ENCODE measurements around the gene DCAF7. TPM values are rescaled to one million over a fixed set of nuclear protein-coding genes. Genes with fewer than 3 reads are reported as not detected.
A peak's percentile ranks its signal among the peaks of the same experiment; 100 is the strongest.

The DCAF7 gene
- total and polyA plus RNA-seq, 5 donors from 2014 or later: 41.0 to 89.4 (median 68.2) TPM

DNA sequence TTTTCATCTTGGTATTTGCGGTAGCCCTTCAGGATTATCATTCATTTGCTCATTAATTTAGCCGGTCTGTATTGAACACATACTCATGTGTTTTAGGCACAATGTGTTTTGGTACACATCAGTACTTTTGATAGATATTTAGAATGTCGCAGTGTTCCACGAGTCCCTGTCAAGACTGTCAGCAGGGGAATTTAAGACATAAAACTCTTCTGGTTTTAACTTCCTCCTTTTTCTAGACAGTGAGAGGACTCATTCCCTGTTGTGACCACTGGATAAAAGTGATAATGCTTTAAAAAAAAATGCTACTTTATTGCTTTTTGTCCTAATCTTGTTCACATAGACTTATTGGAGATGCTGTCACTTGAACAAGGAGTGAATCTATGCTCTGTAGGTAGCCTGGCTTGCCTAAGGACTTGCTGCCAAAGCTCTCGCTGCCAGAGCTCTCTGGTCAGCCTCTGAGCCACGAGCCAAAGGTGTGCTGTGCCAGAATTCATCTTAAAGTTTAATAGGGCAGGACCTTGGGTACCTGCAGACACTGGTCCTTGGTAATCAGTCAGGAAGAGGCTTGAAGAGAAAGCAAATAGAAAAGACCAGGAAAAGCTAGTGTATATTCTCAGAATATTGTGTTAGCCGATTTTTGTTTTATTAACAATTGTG lies 5.4 kb downstream of the DCAF7 start:
- Mint-ChIP-seq H3K4me1 (peaks cover 35 to 86% (median 71%) of the 10 kb centered on the region in 4 donors), H3K9me3 (no peaks in the 10 kb centered on the region), H3K4me3 (peak overlapping the region in 2 of 4 donors; percentile 2 to 79), H3K27ac (peak overlapping the region in 2 of 3 donors; percentile 55 to 72), H3K27me3 (no peaks in the 10 kb centered on the region), H3K36me3 (peaks cover 14% of the 10 kb centered on the region)
- H3K4me3 ChIP-seq (ENCODE audit: low read depth, low read length): peak overlapping the region; percentile 43
- DNase-seq: no peak
- peaks cover 42% of the 10 kb centered on the region for H3K4me1 ChIP-seq (ENCODE audit: control insufficient read depth, insufficient read depth, low read length, poor library complexity, severe bottlenecking)
- no peaks in the 10 kb centered on the region for H3K27me3 ChIP-seq (ENCODE audit: control insufficient read depth, insufficient read depth, low read length)
- peaks cover 4% of the 10 kb centered on the region for H3K36me3 ChIP-seq (ENCODE audit: control insufficient read depth, insufficient read depth, low read length)
- no peak for ATAC-seq (ENCODE audit: low read depth in 2 of 2)
- H3K9me3 ChIP-seq (ENCODE audit: control insufficient read depth in 2 of 2, low read length in 2 of 2): no peaks in the 10 kb centered on the region
- H3K27ac ChIP-seq (ENCODE audit: insufficient read depth, low read length, poor library complexity, severe bottlenecking): no peak overlapping the region

DNA sequence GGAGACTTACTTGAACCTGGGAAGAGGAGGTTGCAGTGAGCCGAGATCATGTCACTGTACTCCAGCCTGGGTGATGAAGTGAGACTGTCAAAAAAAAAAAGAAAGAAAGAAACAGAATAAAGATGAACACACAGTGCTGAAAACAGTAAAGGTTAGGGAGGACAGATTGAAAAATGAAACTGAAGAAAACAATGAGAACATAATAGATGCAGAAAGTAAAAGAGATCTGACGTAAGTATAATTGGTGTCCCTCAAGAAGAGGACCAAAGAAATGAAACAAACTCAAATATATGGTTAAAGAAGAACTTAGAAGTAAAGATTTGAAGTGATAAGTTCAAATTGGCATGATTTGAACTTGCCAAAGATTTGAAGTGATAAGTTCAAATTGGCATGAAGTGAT lies 7.1 kb downstream of the DCAF7 start:
- H3K36me3 Mint-ChIP-seq: peaks cover 14% of the 10 kb centered on the region
- no peak overlapping the region for H3K4me3 ChIP-seq (ENCODE audit: low read depth, low read length)
- peak overlapping the region in 1 of 4 donors; percentile 32 for H3K4me3 Mint-ChIP-seq
- H3K27ac ChIP-seq (ENCODE audit: insufficient read depth, low read length, poor library complexity, severe bottlenecking): no peak overlapping the region
- ATAC-seq (ENCODE audit: low read depth in 2 of 2) (no peak), DNase-seq (no peak)
- H3K27me3 ChIP-seq (ENCODE audit: control insufficient read depth, insufficient read depth, low read length): no peaks in the 10 kb centered on the region
- peaks cover 4% of the 10 kb centered on the region for H3K36me3 ChIP-seq (ENCODE audit: control insufficient read depth, insufficient read depth, low read length)
- no peaks in the 10 kb centered on the region for H3K27me3 Mint-ChIP-seq
- peaks cover 48 to 92% (median 75%) of the 10 kb centered on the region in 4 donors for H3K4me1 Mint-ChIP-seq
- H3K27ac Mint-ChIP-seq: peak overlapping the region in 2 of 3 donors; percentile 4 to 31
- H3K4me1 ChIP-seq (ENCODE audit: control insufficient read depth, insufficient read depth, low read length, poor library complexity, severe bottlenecking): peaks cover 31% of the 10 kb centered on the region
- no peaks in the 10 kb centered on the region for H3K9me3 Mint-ChIP-seq
- H3K9me3 ChIP-seq (ENCODE audit: control insufficient read depth in 2 of 2, low read length in 2 of 2): no peaks in the 10 kb centered on the region

DNA sequence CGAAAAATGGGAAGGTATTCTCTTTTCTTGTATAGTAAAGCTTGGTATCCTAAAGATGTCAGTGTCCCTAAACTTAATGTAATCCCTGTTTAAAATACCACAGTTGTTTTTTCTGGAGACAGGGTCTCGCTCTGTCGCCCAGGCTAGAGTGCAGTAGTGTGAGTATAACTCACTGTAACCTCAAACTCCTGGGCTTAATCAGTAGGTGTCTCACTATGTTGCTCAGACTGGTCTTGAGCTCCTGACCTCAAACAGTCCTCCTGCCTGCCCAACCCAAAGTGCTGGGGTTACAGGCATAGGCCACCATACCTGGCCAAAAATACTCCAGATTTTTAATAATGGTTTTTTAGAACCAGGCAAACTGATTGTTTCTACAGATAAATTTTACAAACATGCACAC lies 8.2 kb downstream of the DCAF7 start:
- H3K27ac ChIP-seq (ENCODE audit: insufficient read depth, low read length, poor library complexity, severe bottlenecking): no peak overlapping the region
- Mint-ChIP-seq H3K4me1 (peaks cover 48 to 92% (median 71%) of the 10 kb centered on the region in 4 donors), H3K27me3 (no peaks in the 10 kb centered on the region), H3K27ac (no peak overlapping the region), H3K9me3 (peaks cover 0 to 2% (median 0%) of the 10 kb centered on the region in 7 donors), H3K36me3 (peaks cover 14% of the 10 kb centered on the region), H3K4me3 (no peak overlapping the region)
- H3K4me3 ChIP-seq (ENCODE audit: low read depth, low read length): no peak overlapping the region
- no peak for DNase-seq
- H3K36me3 ChIP-seq (ENCODE audit: control insufficient read depth, insufficient read depth, low read length): peaks cover 4% of the 10 kb centered on the region
- H3K27me3 ChIP-seq (ENCODE audit: control insufficient read depth, insufficient read depth, low read length): no peaks in the 10 kb centered on the region
- H3K4me1 ChIP-seq (ENCODE audit: control insufficient read depth, insufficient read depth, low read length, poor library complexity, severe bottlenecking): peaks cover 29% of the 10 kb centered on the region
- no peaks in the 10 kb centered on the region for H3K9me3 ChIP-seq (ENCODE audit: control insufficient read depth in 2 of 2, low read length in 2 of 2)
- ATAC-seq (ENCODE audit: low read depth in 2 of 2): no peak

DNA sequence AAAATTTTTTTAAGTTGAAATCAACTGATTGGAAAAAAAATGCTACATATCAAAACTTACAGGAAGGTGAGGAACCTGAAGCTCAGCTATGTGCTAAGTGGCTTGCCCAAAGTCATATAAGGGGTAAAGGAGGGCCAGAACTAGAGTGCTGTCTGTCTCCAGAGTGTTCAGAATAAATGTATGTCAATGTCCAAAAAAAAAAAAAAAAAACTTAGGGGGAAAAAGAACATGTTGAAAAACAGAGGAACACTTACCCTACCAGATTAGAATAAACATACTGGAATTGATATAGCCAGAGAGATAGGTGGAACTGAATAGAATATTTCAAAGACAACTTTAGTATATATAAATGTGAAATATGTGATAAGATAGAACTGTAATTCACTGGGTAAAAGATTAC lies 11.5 kb downstream of the DCAF7 start:
- Mint-ChIP-seq H3K27me3 (no peaks in the 10 kb centered on the region), H3K4me3 (peak overlapping the region in 1 of 4 donors; percentile 21), H3K27ac (peak overlapping the region in 1 of 3 donors; percentile 43), H3K36me3 (peaks cover 8% of the 10 kb centered on the region), H3K9me3 (peaks cover 0 to 2% (median 0%) of the 10 kb centered on the region in 7 donors), H3K4me1 (peaks cover 33 to 79% (median 57%) of the 10 kb centered on the region in 4 donors)
- no peak for DNase-seq
- H3K4me1 ChIP-seq (ENCODE audit: control insufficient read depth, insufficient read depth, low read length, poor library complexity, severe bottlenecking): peaks cover 9% of the 10 kb centered on the region
- no peak for ATAC-seq (ENCODE audit: low read depth in 2 of 2)
- H3K27me3 ChIP-seq (ENCODE audit: control insufficient read depth, insufficient read depth, low read length): no peaks in the 10 kb centered on the region
- no peaks in the 10 kb centered on the region for H3K9me3 ChIP-seq (ENCODE audit: control insufficient read depth in 2 of 2, low read length in 2 of 2)
- H3K27ac ChIP-seq (ENCODE audit: insufficient read depth, low read length, poor library complexity, severe bottlenecking): no peak overlapping the region
- peaks cover 4% of the 10 kb centered on the region for H3K36me3 ChIP-seq (ENCODE audit: control insufficient read depth, insufficient read depth, low read length)
- no peak overlapping the region for H3K4me3 ChIP-seq (ENCODE audit: low read depth, low read length)

DNA sequence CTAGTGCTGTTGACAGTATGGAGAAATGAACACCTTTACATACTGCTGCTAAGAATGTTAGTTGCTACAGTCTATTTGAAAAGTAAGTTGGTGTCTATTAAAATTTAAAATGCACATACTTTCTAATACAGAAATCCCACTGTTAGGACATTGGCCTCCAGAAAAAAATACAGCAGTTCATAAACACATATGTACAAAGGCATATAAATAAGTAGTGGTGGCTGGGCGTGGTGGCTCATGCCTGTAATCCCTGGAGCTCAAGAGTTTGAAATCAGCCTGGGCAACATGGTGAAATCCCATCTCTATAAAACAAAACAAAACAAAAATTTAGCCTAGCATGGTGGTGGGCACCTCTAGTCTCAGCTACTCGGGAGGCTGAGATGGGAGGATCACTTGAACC lies 13.1 kb downstream of the DCAF7 start:
- H3K4me1 Mint-ChIP-seq: peaks cover 26 to 79% (median 52%) of the 10 kb centered on the region in 4 donors
- no peaks in the 10 kb centered on the region for H3K9me3 ChIP-seq (ENCODE audit: control insufficient read depth in 2 of 2, low read length in 2 of 2)

DNA sequence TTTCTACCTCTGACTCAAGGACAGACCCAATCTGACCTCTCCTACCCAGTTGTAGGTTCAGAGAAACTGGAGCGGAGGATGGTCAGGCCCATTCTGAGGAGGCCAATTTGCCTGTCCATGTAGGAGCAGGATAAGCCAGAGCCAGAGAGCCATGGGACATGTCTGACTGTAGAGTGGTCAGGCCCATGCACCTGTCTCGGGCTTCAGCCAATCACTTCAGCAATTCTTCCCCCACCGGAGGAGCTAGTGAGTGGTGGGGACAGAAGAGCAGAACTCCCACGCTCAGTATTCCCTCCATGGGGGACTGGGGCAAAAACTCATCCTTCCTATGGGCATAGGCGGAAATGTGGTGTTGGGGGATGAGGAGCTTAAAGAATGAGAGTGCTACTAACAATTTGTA lies 14.3 kb downstream of the DCAF7 start:
- Mint-ChIP-seq H3K27me3 (no peaks in the 10 kb centered on the region), H3K27ac (no peak overlapping the region), H3K9me3 (peaks cover 0 to 2% (median 0%) of the 10 kb centered on the region in 7 donors), H3K36me3 (peaks cover 6% of the 10 kb centered on the region), H3K4me1 (peaks cover 26 to 81% (median 54%) of the 10 kb centered on the region in 4 donors), H3K4me3 (no peak overlapping the region)
- no peaks in the 10 kb centered on the region for H3K9me3 ChIP-seq (ENCODE audit: control insufficient read depth in 2 of 2, low read length in 2 of 2)
- H3K27me3 ChIP-seq (ENCODE audit: control insufficient read depth, insufficient read depth, low read length): no peaks in the 10 kb centered on the region
- no peak for ATAC-seq (ENCODE audit: low read depth in 2 of 2)
- no peak overlapping the region for H3K4me3 ChIP-seq (ENCODE audit: low read depth, low read length)
- H3K27ac ChIP-seq (ENCODE audit: insufficient read depth, low read length, poor library complexity, severe bottlenecking): no peak overlapping the region
- peaks cover 9% of the 10 kb centered on the region for H3K4me1 ChIP-seq (ENCODE audit: control insufficient read depth, insufficient read depth, low read length, poor library complexity, severe bottlenecking)
- DNase-seq: no peak
- no peaks in the 10 kb centered on the region for H3K36me3 ChIP-seq (ENCODE audit: control insufficient read depth, insufficient read depth, low read length)

More for the DNA sequence above, 13.1 kb downstream of the DCAF7 start:
- H3K27ac Mint-ChIP-seq: peak overlapping the region in 1 of 3 donors; percentile 47
- no peak for DNase-seq
- no peak overlapping the region for H3K4me3 ChIP-seq (ENCODE audit: low read depth, low read length)
- no peaks in the 10 kb centered on the region for H3K27me3 Mint-ChIP-seq
- no peak overlapping the region for H3K27ac ChIP-seq (ENCODE audit: insufficient read depth, low read length, poor library complexity, severe bottlenecking)
- H3K36me3 ChIP-seq (ENCODE audit: control insufficient read depth, insufficient read depth, low read length): no peaks in the 10 kb centered on the region
- no peak for ATAC-seq (ENCODE audit: low read depth in 2 of 2)
- no peaks in the 10 kb centered on the region for H3K27me3 ChIP-seq (ENCODE audit: control insufficient read depth, insufficient read depth, low read length)
- H3K4me1 ChIP-seq (ENCODE audit: control insufficient read depth, insufficient read depth, low read length, poor library complexity, severe bottlenecking): peaks cover 9% of the 10 kb centered on the region
- peaks cover 0 to 2% (median 0%) of the 10 kb centered on the region in 7 donors for H3K9me3 Mint-ChIP-seq
- no peak overlapping the region for H3K4me3 Mint-ChIP-seq
- H3K36me3 Mint-ChIP-seq: peaks cover under 1% of the 10 kb centered on the region

DNA sequence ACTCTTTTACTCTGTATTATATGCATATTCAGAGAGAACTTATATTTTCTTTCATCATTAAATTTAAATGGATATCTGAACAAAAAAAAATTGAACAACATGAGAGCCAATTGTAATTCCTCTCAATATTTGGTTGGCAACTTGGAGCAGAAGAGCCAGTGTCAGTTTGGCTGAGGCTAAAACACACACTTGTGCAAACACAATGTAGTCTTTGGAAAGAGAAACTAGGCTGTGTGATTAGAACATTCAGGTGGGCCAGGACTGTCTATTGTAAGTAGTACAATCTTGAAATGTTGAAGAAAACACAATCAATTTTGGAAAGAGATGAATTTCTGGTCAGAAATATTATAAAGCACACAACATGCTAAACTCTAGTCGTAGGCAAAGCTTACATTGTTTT lies 17.0 kb downstream of the DCAF7 start:
- ATAC-seq (ENCODE audit: low read depth in 2 of 2) (no peak), DNase-seq (no peak)
- no peak overlapping the region for H3K4me3 Mint-ChIP-seq
- H3K36me3 Mint-ChIP-seq: peaks cover 9% of the 10 kb centered on the region
- H3K36me3 ChIP-seq (ENCODE audit: control insufficient read depth, insufficient read depth, low read length): peaks cover 4% of the 10 kb centered on the region
- no peak overlapping the region for H3K4me3 ChIP-seq (ENCODE audit: low read depth, low read length)
- peaks cover 10 to 73% (median 49%) of the 10 kb centered on the region in 4 donors for H3K4me1 Mint-ChIP-seq
- H3K9me3 Mint-ChIP-seq: peaks cover 0 to 2% (median 0%) of the 10 kb centered on the region in 7 donors
- peaks cover 9% of the 10 kb centered on the region for H3K4me1 ChIP-seq (ENCODE audit: control insufficient read depth, insufficient read depth, low read length, poor library complexity, severe bottlenecking)
- no peaks in the 10 kb centered on the region for H3K9me3 ChIP-seq (ENCODE audit: control insufficient read depth in 2 of 2, low read length in 2 of 2)
- no peak overlapping the region for H3K27ac Mint-ChIP-seq
- H3K27me3 Mint-ChIP-seq: no peaks in the 10 kb centered on the region
- no peaks in the 10 kb centered on the region for H3K27me3 ChIP-seq (ENCODE audit: control insufficient read depth, insufficient read depth, low read length)
- H3K27ac ChIP-seq (ENCODE audit: insufficient read depth, low read length, poor library complexity, severe bottlenecking): no peak overlapping the region

DNA sequence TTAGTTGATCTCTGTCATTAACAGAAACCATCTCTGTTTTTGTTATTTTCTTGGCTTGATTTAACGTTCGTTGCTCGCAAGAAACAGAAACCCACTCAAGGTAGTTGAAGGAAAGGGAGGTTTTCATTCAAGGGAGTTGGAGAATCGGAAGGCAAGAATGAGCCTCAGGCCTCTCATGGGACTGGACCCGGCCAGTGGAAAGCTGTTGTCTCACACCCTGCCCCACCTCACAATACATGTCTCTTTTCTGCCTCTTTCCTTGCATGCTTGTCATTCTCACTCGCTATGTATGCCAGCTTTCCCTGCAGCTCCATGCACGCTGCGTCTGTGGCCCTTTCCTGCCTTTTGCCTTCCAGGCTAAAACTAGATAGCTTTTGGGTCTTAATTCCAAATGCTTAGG lies 18.3 kb downstream of the DCAF7 start:
- Mint-ChIP-seq H3K27me3 (no peaks in the 10 kb centered on the region), H3K36me3 (peaks cover 9% of the 10 kb centered on the region), H3K4me1 (peaks cover 10 to 68% (median 47%) of the 10 kb centered on the region in 4 donors), H3K9me3 (no peaks in the 10 kb centered on the region), H3K27ac (peak overlapping the region in 2 of 3 donors; percentile 35 to 59), H3K4me3 (no peak overlapping the region)
- no peak for DNase-seq
- H3K36me3 ChIP-seq (ENCODE audit: control insufficient read depth, insufficient read depth, low read length): peaks cover 4% of the 10 kb centered on the region
- H3K27me3 ChIP-seq (ENCODE audit: control insufficient read depth, insufficient read depth, low read length): no peaks in the 10 kb centered on the region
- no peaks in the 10 kb centered on the region for H3K9me3 ChIP-seq (ENCODE audit: control insufficient read depth in 2 of 2, low read length in 2 of 2)
- no peaks in the 10 kb centered on the region for H3K4me1 ChIP-seq (ENCODE audit: control insufficient read depth, insufficient read depth, low read length, poor library complexity, severe bottlenecking)
- H3K27ac ChIP-seq (ENCODE audit: insufficient read depth, low read length, poor library complexity, severe bottlenecking): no peak overlapping the region
- no peak overlapping the region for H3K4me3 ChIP-seq (ENCODE audit: low read depth, low read length)
- ATAC-seq (ENCODE audit: low read depth in 2 of 2): no peak

Data from CD4-positive, CD25-positive, alpha-beta regulatory T cell (primary cell).